Fibroblast of pulmonary artery (primary cell): ENCODE results near the gene RANBP2.
A peak's percentile ranks its signal among the peaks of the same experiment; 100 is the strongest.

ENCODE experiments used
- DNase-seq: peaks from one replicate; pipeline ENCODE4 v3.0.0-alpha.2; 2010; ENCODE audit warnings: low read depth
- H3K4me3 ChIP-seq: replicated peaks from 2 replicates; pipeline ENCODE4 v1.5.1; 2011; ENCODE audit warnings: low read depth, mild to moderate bottlenecking, control low read depth, low read length, moderate library complexity
- CTCF ChIP-seq: IDR thresholded peaks from 2 replicates; pipeline ENCODE4 v1.5.1; 2011; ENCODE audit warnings: mild to moderate bottlenecking, control low read depth, low read length, inconsistent platforms; ENCODE audit errors: missing control alignments

RANBP2 gene

DNA sequence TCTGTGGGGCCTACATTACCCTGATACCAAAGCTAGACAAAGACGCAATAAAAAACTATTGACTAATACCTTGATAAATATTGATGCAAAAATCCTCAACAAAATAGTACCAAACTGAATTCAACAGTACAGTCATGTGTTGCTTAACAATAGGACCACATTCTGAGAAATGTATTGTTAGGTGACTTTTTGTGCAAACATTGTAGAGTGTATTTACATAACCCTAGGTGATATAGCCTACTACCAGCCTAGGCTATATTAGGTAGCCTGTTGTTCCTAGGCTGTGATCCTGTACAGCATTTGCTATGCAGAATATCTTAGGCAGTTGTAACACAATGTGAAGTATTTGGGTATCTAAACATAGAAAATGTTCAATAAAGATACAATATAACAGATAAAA is 104.0 kb downstream of the RANBP2 start:
- no peak for TF ChIP-seq CTCF
- no peak overlapping the region for H3K4me3 ChIP-seq
- no peak for DNase-seq

GRCh38 chr2:108824316-108825070 is 105.2 kb downstream of the RANBP2 start:
- no peak for TF ChIP-seq CTCF
- H3K4me3 ChIP-seq: no peak overlapping the region
- no peak for DNase-seq

DNA sequence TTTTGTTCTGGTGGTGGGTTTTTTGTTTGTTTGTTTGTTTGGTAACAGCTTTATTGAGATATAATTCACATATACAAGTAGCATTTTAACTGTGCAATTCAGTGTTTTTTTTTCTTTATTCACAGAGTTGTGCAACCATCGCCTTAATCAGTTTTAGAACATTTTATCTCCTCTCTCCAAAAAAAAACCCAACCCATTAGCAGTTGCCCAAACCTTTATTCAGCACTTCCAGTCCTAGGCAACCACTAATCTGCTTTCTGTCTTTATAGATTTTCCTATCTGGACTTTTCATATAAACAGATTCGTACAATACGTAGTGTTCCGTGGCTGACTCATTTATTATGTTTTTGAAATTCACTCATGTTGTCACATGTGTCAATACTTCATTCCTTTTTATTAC is 106.0 kb downstream of the RANBP2 start:
- TF ChIP-seq CTCF: no peak
- H3K4me3 ChIP-seq: no peak overlapping the region
- peak; percentile 39 for DNase-seq

DNA sequence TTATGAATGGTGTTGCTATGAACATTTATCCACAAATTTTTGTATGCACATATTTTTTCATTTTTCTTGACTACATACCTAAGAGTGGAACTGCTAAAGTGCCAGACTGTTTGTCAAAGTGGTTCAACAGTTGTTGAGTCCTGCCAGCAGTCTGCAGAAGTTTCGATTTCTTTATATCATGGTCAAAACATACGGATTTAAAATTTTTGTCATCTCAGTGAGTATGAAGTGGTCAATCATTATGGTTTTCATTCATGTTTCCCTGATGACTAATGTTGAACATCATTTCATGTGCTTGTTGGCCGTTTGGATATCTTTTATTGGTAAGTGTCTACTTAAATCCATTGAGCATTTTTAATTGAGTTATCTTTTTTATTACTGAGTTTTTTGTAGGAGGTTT is 106.5 kb downstream of the RANBP2 start:
- no peak overlapping the region for H3K4me3 ChIP-seq

GRCh38 chr2:108829578-108830310 is 110.5 kb downstream of the RANBP2 start:
- no peak overlapping the region for H3K4me3 ChIP-seq
- DNase-seq: no peak
- TF ChIP-seq CTCF: no peak

More for the DNA sequence above, 106.5 kb downstream of the RANBP2 start:
- DNase-seq: no peak
- no peak for TF ChIP-seq CTCF

DNA sequence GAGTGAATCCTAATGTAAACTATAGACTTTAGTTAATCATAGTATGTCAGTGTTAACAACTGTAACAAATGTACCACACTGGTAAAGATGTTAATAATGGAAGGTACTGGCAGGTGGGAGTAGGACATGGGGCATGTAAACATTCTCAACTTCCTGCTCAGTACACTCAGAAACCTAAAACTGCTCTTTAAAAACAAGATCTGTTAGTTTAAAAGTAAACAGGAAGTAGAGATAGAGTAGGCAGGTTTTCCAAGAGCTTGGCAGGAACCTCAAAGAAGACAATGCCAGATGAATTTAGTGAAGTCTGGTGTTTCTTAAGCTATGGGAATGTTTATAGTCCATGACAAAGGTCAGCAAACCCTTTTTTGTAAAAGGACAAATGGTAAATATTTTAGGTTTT is 113.9 kb downstream of the RANBP2 start:
- TF ChIP-seq CTCF: no peak
- H3K4me3 ChIP-seq: no peak overlapping the region
- peak; percentile 43 for DNase-seq
